ENCODE results near the gene ZNF234. TPM values are rescaled to one million over a fixed set of nuclear protein-coding genes. Genes with fewer than 3 reads are reported as not detected.
A peak's percentile ranks its signal among the peaks of the same experiment; 100 is the strongest.

Gene ZNF234
- total RNA-seq, 1 donor from 2014 or later, result 8.7 TPM

DNA sequence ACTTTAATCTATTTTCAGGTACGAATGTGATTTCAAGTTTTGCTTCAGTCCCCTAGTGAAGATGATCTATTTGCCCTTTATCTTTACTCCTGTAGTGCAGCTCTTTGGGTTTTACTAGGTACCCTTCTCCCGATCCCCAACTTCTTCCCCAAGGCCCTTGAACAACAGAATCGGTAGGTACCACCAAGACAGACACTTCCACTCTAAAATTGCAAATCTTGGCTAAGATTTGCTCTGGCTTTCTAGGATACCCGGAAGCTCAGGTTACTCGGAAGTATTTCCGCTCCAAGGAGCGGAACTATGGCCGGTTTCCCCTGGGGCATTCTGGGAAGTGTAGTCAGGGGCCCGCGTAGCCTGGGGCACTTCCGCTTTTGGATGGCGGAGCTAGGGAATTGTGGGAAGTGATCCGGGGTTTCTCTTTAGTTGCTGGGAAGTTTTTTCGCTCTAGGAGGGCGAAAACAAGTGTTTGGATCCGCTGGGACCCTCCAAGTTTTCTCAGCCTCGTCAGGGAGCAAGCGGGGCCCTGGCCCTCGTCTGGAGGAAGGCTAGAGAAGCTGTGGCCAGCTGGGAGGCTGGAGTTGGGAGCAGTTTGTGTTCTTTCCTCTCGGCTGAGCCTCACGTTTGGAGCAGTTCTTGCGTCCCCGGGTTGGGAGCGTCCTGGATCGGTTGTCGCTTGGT lies 65.9 kb downstream of the ZNF234 start:
- H3K4me3 ChIP-seq, result peak overlapping the region; percentile 85
- DNase-seq, result peak; percentile 89
- H3K4me1 ChIP-seq, result peaks cover 16% of the 10 kb centered on the region
- H3K27me3 ChIP-seq (ENCODE audit: low read depth), result no peaks in the 10 kb centered on the region
- peak overlapping the region; percentile 95 for H3K27ac ChIP-seq (replicated peaks)
- TF ChIP-seq, protein P1, sequence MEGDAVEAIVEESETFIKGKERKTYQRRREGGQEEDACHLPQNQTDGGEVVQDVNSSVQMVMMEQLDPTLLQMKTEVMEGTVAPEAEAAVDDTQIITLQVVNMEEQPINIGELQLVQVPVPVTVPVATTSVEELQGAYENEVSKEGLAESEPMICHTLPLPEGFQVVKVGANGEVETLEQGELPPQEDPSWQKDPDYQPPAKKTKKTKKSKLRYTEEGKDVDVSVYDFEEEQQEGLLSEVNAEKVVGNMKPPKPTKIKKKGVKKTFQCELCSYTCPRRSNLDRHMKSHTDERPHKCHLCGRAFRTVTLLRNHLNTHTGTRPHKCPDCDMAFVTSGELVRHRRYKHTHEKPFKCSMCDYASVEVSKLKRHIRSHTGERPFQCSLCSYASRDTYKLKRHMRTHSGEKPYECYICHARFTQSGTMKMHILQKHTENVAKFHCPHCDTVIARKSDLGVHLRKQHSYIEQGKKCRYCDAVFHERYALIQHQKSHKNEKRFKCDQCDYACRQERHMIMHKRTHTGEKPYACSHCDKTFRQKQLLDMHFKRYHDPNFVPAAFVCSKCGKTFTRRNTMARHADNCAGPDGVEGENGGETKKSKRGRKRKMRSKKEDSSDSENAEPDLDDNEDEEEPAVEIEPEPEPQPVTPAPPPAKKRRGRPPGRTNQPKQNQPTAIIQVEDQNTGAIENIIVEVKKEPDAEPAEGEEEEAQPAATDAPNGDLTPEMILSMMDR (IDR thresholded peaks at IDR 0.05; ENCODE audit: borderline replicate concordance), result no peak
- H3K9me3 ChIP-seq (replicated peaks), result no peaks in the 10 kb centered on the region
- intact Hi-C loops (cut with micrococcal nuclease), result no loop called here
- no peaks in the 10 kb centered on the region for H3K36me3 ChIP-seq

Other genes starting within 250 kb of the ZNF234 start
- 6.4 TPM for gene ZNF45, start 206.3 kb upstream of the ZNF234 start, total RNA-seq
- gene ZNF221, start 190.3 kb upstream of the ZNF234 start, total RNA-seq, result 3.7 TPM
- 7.3 TPM for gene ZNF155, start 157.4 kb upstream of the ZNF234 start, total RNA-seq
- 3.5 TPM for gene ZNF230, start 138.6 kb upstream of the ZNF234 start, total RNA-seq
- 4.6 TPM for gene ZNF222, start 116.2 kb upstream of the ZNF234 start, total RNA-seq
- gene ZNF223, start 89.5 kb upstream of the ZNF234 start, total RNA-seq, result 2.9 TPM
- 1.9 TPM for gene ZNF284, start 69.4 kb upstream of the ZNF234 start, total RNA-seq
- 13.6 TPM for gene ZNF224, start 47.2 kb upstream of the ZNF234 start, total RNA-seq
- 2.6 TPM for gene ZNF225, start 28.2 kb upstream of the ZNF234 start, total RNA-seq
- gene ZNF226, start 23.5 kb downstream of the ZNF234 start, total RNA-seq, result 17.8 TPM
- 10.4 TPM for gene ZNF227, start 71.0 kb downstream of the ZNF234 start, total RNA-seq
- 6.8 TPM for gene ZNF233, start 118.3 kb downstream of the ZNF234 start, total RNA-seq
- 4.8 TPM for gene ZNF235, start 163.5 kb downstream of the ZNF234 start, total RNA-seq
- gene ZNF112, start 215.1 kb downstream of the ZNF234 start, total RNA-seq, result 3.5 TPM

All from left ventricle myocardium inferior (tissue), 1 donor.